Left colon (tissue), 2 donors: ENCODE data around the gene CRYBG2. TPM values are rescaled to one million over a fixed set of nuclear protein-coding genes. Genes with fewer than 3 reads are reported as not detected.
"Not testable (repeated sequence)": the region's sequence is repeated elsewhere in the genome, so short reads cannot be mapped to it uniquely, and the experiment has no call there.

Experiments used
- ATAC-seq: fragments of 200-7000 bp; cut with Tn5 transposase; one replicate; pipeline ENCODE4 v1.9.1; 2020; ENCODE audit warnings: mild to moderate bottlenecking, moderate library complexity
- DNase-seq, 2 donors: peaks; one replicate each; pipeline ENCODE4 v3.0.0-alpha.2; 2020
- intact Hi-C, 2 donors: fragments of 100-400 bp; cut with DNase I in 1 of 2; cut with micrococcal nuclease in 1 of 2; formaldehyde crosslinking; loops; one replicate each; pipeline versions ENCODE4 v1.11.2 to v1.14.0; 2022; cut with DNase I, micrococcal nuclease
- total RNA-seq, 2 donors: library from RNA; stranded (reverse); fragmentation: NEBNext Ultra II Directional; extraction: Animal tissue kit (Norgen Biotek cat#: 25700); gene quantifications; one replicate each; pipeline ENCODE4 v1.2.1, GENCODE V29; 2021
- donor health status: DM: no; HTN: no; CAD: no.
- donor health status: DM: yes; HTN: yes; CAD: no.

The CRYBG2 gene
- total RNA-seq, 2 donors from 2014 or later: 21.5 to 69.3 TPM

GRCh38 chr1:26372611-26373010 lies 18.7 kb upstream of the CRYBG2 start, which contains the start of gene ZNF683:
TSS of gene ZNF683 (minus strand) at chr1:26372750. CDS start at chr1:26368571, 4,179 bp downstream.
- intact Hi-C loops: not testable (repeated sequence)

GRCh38 chr1:26372039-26372438 lies 18.1 kb upstream of the CRYBG2 start:
- DNase-seq (no peak), ATAC-seq (no peak)
- intact Hi-C loops: no loop called here

More at GRCh38 chr1:26372611-26373010, 18.7 kb upstream of the CRYBG2 start, which contains the start of gene ZNF683:
- not testable (repeated sequence) for DNase-seq, ATAC-seq

GRCh38 chr1:26370591-26371382 lies 16.9 kb upstream of the CRYBG2 start:
- intact Hi-C loops: no loop called here
- DNase-seq (no peak), ATAC-seq (no peak)

- ATAC-seq (no peak), DNase-seq (no peak)
- intact Hi-C loops: no loop called here
Measured at GRCh38 chr1:26368486-26368885, 14.6 kb upstream of the CRYBG2 start.

GRCh38 chr1:26368006-26368405 lies 14.1 kb upstream of the CRYBG2 start:
- ATAC-seq (no peak), DNase-seq (no peak)
- intact Hi-C loops: no loop called here

- DNase-seq (no peak), ATAC-seq (no peak)
- intact Hi-C loops: no loop called here
Measured at GRCh38 chr1:26367441-26367840, 13.5 kb upstream of the CRYBG2 start.

GRCh38 chr1:26364956-26365355 lies 11.0 kb upstream of the CRYBG2 start:
- DNase-seq (no peak), ATAC-seq (no peak)
- intact Hi-C loops: no loop called here

GRCh38 chr1:26363549-26364448 lies 9.9 kb upstream of the CRYBG2 start:
- intact Hi-C loops: no loop called here
- DNase-seq (peak; percentile 72 to 88), ATAC-seq (peak; percentile 42)

- intact Hi-C loops: no loop called here
- DNase-seq (no peak), ATAC-seq (no peak)
Measured at GRCh38 chr1:26362331-26362730, 8.4 kb upstream of the CRYBG2 start.

GRCh38 chr1:26361605-26362122 lies 7.7 kb upstream of the CRYBG2 start:
- intact Hi-C loops: no loop called here
- ATAC-seq: no peak
- DNase-seq: no peak

- DNase-seq (no peak), ATAC-seq (no peak)
- intact Hi-C loops: no loop called here
Measured at GRCh38 chr1:26360807-26361604, 7.1 kb upstream of the CRYBG2 start.

- DNase-seq (peak; percentile 61 to 68), ATAC-seq (no peak)
- intact Hi-C loops: no loop called here
Measured at GRCh38 chr1:26359981-26360806, 6.3 kb upstream of the CRYBG2 start.

GRCh38 chr1:26358411-26359384 lies 4.8 kb upstream of the CRYBG2 start:
- ATAC-seq (peak; percentile 60), DNase-seq (peak; percentile 79 to 88)
- intact Hi-C loops: no loop called here

GRCh38 chr1:26357121-26357602 lies 3.2 kb upstream of the CRYBG2 start:
- peak; percentile 81 to 92 for DNase-seq
- intact Hi-C loops: no loop called here
- ATAC-seq: peak; percentile 65

- no peak for DNase-seq
- no peak for ATAC-seq
- intact Hi-C loops: no loop called here
Measured at GRCh38 chr1:26356106-26356505, 2.2 kb upstream of the CRYBG2 start.

- ATAC-seq (no peak), DNase-seq (no peak)
- intact Hi-C loops: no loop called here
Measured at GRCh38 chr1:26354972-26355371, 1.0 kb upstream of the CRYBG2 start.
